Right lobe of liver (tissue), 6 donors: Measurements from ENCODE around the gene ADAMTS2. TPM values are rescaled to one million over a fixed set of nuclear protein-coding genes. Genes with fewer than 3 reads are reported as not detected.

Experiments
- ATAC-seq, 4 donors: fragments of 200-7000 bp; cut with Tn5 transposase; one replicate each; pipeline ENCODE4 v1.9.1; 2020; ENCODE audit warnings: mild to moderate bottlenecking in 4 of 4, moderate library complexity in 4 of 4
- DNase-seq, 3 donors: peaks; one replicate each; pipeline ENCODE4 v3.0.0-alpha.2; 2020
- H3K27ac ChIP-seq, 3 donors: fragments of 200-600 bp; one replicate each; pipeline ENCODE4 v1.8.0; 2022
- H3K27me3 ChIP-seq, 2 donors: fragments of 200-600 bp; one replicate each; pipeline ENCODE4 v1.8.0; 2022
- H3K36me3 ChIP-seq, 4 donors: fragments of 200-600 bp; sonication (generic) in 1 of 4; one replicate each; pipeline versions ENCODE4 v1.5.1 to v1.8.0; 2017 to 2022; ENCODE audit warnings: control low read depth in 1 of 4
- H3K4me1 ChIP-seq, 4 donors: fragments of 200-600 bp; sonication (generic) in 1 of 4; one replicate each; pipeline versions ENCODE4 v1.5.1 to v1.8.0; 2017 to 2022; ENCODE audit warnings: control low read depth in 1 of 4
- H3K4me3 ChIP-seq, 3 donors: fragments of 200-600 bp; one replicate each; pipeline ENCODE4 v1.8.0; 2022
- H3K9me3 ChIP-seq, 4 donors: fragments of 200-600 bp; sonication (generic) in 1 of 4; one replicate each; pipeline versions ENCODE4 v1.5.1 to v1.8.0; 2017 to 2022; ENCODE audit warnings: control low read depth in 1 of 4
- POLR2A ChIP-seq: fragments of 450-650 bp; IDR thresholded peaks from one replicate; pipeline ENCODE4 v1.6.1; 2017; ENCODE audit warnings: antibody characterized with exemption, mild to moderate bottlenecking
- WGBS: methylation state at CpG from one replicate; pipeline ENCODE4 v1.1.6; 2018; ENCODE audit warnings: low coverage, low lambda C conversion rate; ENCODE audit not compliant: insufficient coverage; ENCODE audit errors: missing lambda C conversion rate; 5-methylcytosine and 5-hydroxymethylcytosine counted together
- intact Hi-C, 2 donors: fragments of 100-400 bp; cut with DNase I; formaldehyde crosslinking; loops; one replicate each; pipeline versions ENCODE4 v1.11.2 to v1.14.1; 2022
- total RNA-seq, 6 experiments: library from RNA; depleted of rRNA in 2 of 6; stranded (reverse); fragments of >200 nt in 2 of 6; fragmentation: NEBNext Ultra II Directional in 3 of 6; extraction: Animal tissue kit (Norgen Biotek cat#: 25700) in 3 of 6; gene quantifications; one replicate each; pipeline versions ENCODE4 v1.1.0 to v1.2.4, GENCODE V29; 2016 to 2023
- TF ChIP-seq, protein P1 (sequence below), 4 donors: fragments of 200-600 bp in 3 of 4; fragments of 450-650 bp in 1 of 4; IDR thresholded peaks; one replicate each; pipeline versions ENCODE4 v1.5.1 to v1.8.0; 2016 to 2022; ENCODE audit warnings: antibody characterized with exemption in 4 of 4, mild to moderate bottlenecking in 2 of 4
- donor health status: DM: no; HTN: yes; CAD: no.
- donor health status: DM: no; HTN: no; CAD: no.
- donor health status: DM: no; HTN: no; CAD: no.
- donor health status: DM: no; HTN: yes; CAD: no.
- donor health status: DM: no; HTN: yes; CAD: no.

Gene ADAMTS2
- total RNA-seq, 6 experiments from 2014 or later = 6.3 to 18.9 (median 13.5) TPM

DNA sequence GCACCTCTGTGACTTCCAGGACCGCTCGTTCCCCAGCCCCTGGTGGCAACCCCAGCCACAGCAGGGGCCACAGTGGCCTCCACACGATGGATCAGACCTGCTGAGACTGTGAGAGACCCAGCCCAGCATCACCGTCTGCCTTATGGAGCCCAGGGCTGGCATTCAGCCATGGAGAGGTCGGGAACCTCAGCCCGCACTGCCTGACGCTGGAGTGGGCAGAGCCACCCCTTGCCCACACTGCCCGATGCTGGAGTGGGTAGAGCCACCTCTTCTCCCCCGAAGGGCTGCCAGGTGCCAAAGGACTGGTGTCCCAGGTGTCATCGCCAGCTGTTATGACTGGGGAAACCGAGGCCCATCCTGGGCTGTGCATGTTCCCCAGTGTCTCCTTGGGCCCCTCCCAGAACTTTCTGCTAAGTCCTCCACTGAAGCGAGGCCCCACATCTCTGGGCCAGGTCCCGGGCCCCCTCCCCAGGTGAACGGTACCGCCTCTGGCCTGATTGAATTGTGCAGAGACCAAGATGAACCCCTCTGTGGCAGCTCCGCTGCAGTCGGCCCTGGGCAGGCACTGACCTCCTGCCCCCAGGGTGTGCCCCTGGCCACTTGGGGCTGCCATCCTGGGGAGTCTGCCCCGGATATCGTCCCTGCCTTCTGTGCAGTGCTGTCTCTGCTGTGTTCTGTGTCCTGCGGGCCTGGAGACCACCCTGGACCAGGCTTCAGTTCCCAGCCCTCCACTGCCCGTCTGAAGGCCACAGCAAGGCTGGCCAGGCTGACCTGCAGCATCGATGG, 137.1 kb downstream of the ADAMTS2 start:
- 69% methylated on average over 6 of the region's 22 CpGs for WGBS
- no peak for ATAC-seq
- Histone ChIP-seq H3K27me3 (no peaks in the 10 kb centered on the region), H3K4me3 (no peak overlapping the region), H3K27ac (no peak overlapping the region), H3K4me1 (no peaks in the 10 kb centered on the region), H3K9me3 (no peaks in the 10 kb centered on the region), H3K36me3 (no peaks in the 10 kb centered on the region)
- no peak for TF ChIP-seq POLR2A
- TF ChIP-seq, protein P1, sequence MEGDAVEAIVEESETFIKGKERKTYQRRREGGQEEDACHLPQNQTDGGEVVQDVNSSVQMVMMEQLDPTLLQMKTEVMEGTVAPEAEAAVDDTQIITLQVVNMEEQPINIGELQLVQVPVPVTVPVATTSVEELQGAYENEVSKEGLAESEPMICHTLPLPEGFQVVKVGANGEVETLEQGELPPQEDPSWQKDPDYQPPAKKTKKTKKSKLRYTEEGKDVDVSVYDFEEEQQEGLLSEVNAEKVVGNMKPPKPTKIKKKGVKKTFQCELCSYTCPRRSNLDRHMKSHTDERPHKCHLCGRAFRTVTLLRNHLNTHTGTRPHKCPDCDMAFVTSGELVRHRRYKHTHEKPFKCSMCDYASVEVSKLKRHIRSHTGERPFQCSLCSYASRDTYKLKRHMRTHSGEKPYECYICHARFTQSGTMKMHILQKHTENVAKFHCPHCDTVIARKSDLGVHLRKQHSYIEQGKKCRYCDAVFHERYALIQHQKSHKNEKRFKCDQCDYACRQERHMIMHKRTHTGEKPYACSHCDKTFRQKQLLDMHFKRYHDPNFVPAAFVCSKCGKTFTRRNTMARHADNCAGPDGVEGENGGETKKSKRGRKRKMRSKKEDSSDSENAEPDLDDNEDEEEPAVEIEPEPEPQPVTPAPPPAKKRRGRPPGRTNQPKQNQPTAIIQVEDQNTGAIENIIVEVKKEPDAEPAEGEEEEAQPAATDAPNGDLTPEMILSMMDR (IDR thresholded peaks at IDR 0.05) = no peak
- DNase-seq = no peak
- intact Hi-C loops = no loop called here

- intact Hi-C loops = no loop called here
- H3K4me1 ChIP-seq = no peaks in the 10 kb centered on the region
- TF ChIP-seq POLR2A = no peak
- TF ChIP-seq, protein P1 (IDR thresholded peaks at IDR 0.05) = no peak
- ATAC-seq = no peak
- H3K36me3 ChIP-seq = no peaks in the 10 kb centered on the region
- WGBS = 53% methylated on average over 12 of the region's 20 CpGs
- H3K27ac ChIP-seq = no peak overlapping the region
- DNase-seq = no peak
- no peaks in the 10 kb centered on the region for H3K27me3 ChIP-seq
- H3K9me3 ChIP-seq = no peaks in the 10 kb centered on the region
- H3K4me3 ChIP-seq = no peak overlapping the region
These were observed 137.8 kb downstream of the ADAMTS2 start for GRCh38 chr5:179207470-179207869.

- Histone ChIP-seq H3K36me3 (no peaks in the 10 kb centered on the region), H3K4me3 (no peak overlapping the region), H3K4me1 (no peaks in the 10 kb centered on the region), H3K27me3 (no peaks in the 10 kb centered on the region), H3K9me3 (no peaks in the 10 kb centered on the region), H3K27ac (no peak overlapping the region)
- intact Hi-C loops = no loop called here
- TF ChIP-seq POLR2A = no peak
- TF ChIP-seq, protein P1 (IDR thresholded peaks at IDR 0.05) = no peak
- DNase-seq = no peak
- WGBS = 55% methylated on average over 4 of the region's 8 CpGs
- ATAC-seq = no peak
These were observed 138.9 kb downstream of the ADAMTS2 start for GRCh38 chr5:179206366-179206765.

DNA sequence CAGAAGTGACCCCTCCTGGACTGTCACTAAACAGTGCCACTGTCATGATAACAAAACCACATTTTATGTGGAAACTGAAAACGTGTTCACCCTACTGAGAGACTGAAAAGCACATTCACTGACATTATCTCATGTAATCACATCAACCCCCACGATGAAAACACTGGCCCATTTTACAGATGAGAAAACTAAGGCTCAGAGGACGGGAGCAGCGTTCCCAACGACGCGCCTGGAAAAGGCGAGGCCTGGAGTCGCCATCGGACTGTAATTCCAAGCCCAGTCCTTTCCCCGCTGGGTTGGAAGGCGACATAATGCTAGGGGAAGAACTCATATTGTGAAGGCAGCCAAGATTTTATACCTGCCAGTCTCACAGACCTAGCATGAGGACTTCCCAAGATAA, 140.0 kb downstream of the ADAMTS2 start:
- TF ChIP-seq POLR2A = no peak
- TF ChIP-seq, protein P1 (IDR thresholded peaks at IDR 0.05) = no peak
- Histone ChIP-seq H3K4me1 (no peaks in the 10 kb centered on the region), H3K27ac (no peak overlapping the region), H3K9me3 (no peaks in the 10 kb centered on the region), H3K27me3 (no peaks in the 10 kb centered on the region), H3K36me3 (no peaks in the 10 kb centered on the region), H3K4me3 (no peak overlapping the region)
- ATAC-seq = no peak
- intact Hi-C loops = no loop called here
- WGBS = 72% methylated on average over 7 of the region's 12 CpGs
- no peak for DNase-seq
